ENCODE results near the gene CLDND2.

- TF ChIP-seq TAF1 (IDR thresholded peaks at IDR 0.05; ENCODE audit: borderline replicate concordance, low read depth, low read length) (no peak), POLR2AphosphoS5 (IDR thresholded peaks at IDR 0.05; ENCODE audit: low read depth, low read length) (no peak), POLR2A (IDR thresholded peaks at IDR 0.05; ENCODE audit: low read depth, low read length) (no peak)
Measured at GRCh38 chr19:51361239-51361638, 7.6 kb downstream of the CLDND2 start.
